Thyroid gland (tissue), 4 donors: ENCODE measurements around the gene FTL. TPM values are rescaled to one million over a fixed set of nuclear protein-coding genes. Genes with fewer than 3 reads are reported as not detected.

Experiments used
- DNase-seq, 2 donors: peaks; one replicate each; pipeline ENCODE4 v3.0.0-alpha.2; 2019
- H3K27ac ChIP-seq, 3 donors: fragments of 200-600 bp; sonication (generic); 1 replicate in 2 of 3; 2 replicates in 1 of 3; pipeline ENCODE4 v1.5.1; 2016 to 2019; ENCODE audit warnings: mild to moderate bottlenecking in 1 of 3, moderate library complexity in 1 of 3
- H3K27me3 ChIP-seq: fragments of 200-600 bp; sonication (generic); one replicate; pipeline ENCODE4 v1.5.1; 2019
- H3K36me3 ChIP-seq, 2 donors: fragments of 200-600 bp; sonication (generic); one replicate each; pipeline ENCODE4 v1.5.1; 2016 to 2019
- H3K4me1 ChIP-seq, 2 donors: fragments of 200-600 bp; sonication (generic); one replicate each; pipeline ENCODE4 v1.5.1; 2017 to 2019
- H3K4me3 ChIP-seq, 3 donors: fragments of 200-600 bp; sonication (generic); replicated peaks in 1 of 3; 1 replicate in 2 of 3; 2 replicates in 1 of 3; pipeline ENCODE4 v1.5.1; 2016; ENCODE audit warnings: mild to moderate bottlenecking in 1 of 3
- H3K9me3 ChIP-seq: fragments of 200-600 bp; sonication (generic); one replicate; pipeline ENCODE4 v1.5.1; 2017
- POLR2A ChIP-seq, 2 donors: fragments of 450-650 bp; IDR thresholded peaks; one replicate each; pipeline ENCODE4 v1.6.1; 2017; ENCODE audit warnings: antibody characterized with exemption in 2 of 2, mild to moderate bottlenecking in 2 of 2, moderate library complexity in 1 of 2
- WGBS, 2 donors: methylation state at CpG; one replicate each; pipeline ENCODE4 v1.1.5; 2017; 5-methylcytosine and 5-hydroxymethylcytosine counted together
- intact Hi-C: fragments of 100-400 bp; cut with DNase I; formaldehyde crosslinking; loops from one replicate; pipeline ENCODE4 v1.15.1; 2023
- microRNA-seq: library from miRNA; unstranded; fragments of <30 nt; microRNA quantifications from one replicate; pipeline ENCODE4, GENCODE V29; 2016
- small RNA-seq: library from RNA; depleted of rRNA; stranded (forward); fragments of <200 nt; gene quantifications from one replicate; pipeline ENCODE3, GENCODE V24; 2016
- total RNA-seq, 4 donors: library from RNA; depleted of rRNA; stranded (reverse); fragments of >200 nt; gene quantifications; one replicate each; pipeline ENCODE4 v1.2.3, GENCODE V29; 2016
- TF ChIP-seq, protein P1 (sequence below), 6 experiments: fragments of 200-600 bp in 3 of 6; fragments of 450-650 bp in 3 of 6; sonication (generic) in 3 of 6; IDR thresholded peaks; one replicate each; pipeline ENCODE4 v1.5.1; 2016 to 2019; ENCODE audit warnings: antibody characterized with exemption in 6 of 6, mild to moderate bottlenecking in 2 of 6, inconsistent platforms in 1 of 6, moderate library complexity in 1 of 6

FTL gene
- total RNA-seq, 4 donors from 2014 or later, result 5,748 to 12,335 (median 7,175) TPM

DNA sequence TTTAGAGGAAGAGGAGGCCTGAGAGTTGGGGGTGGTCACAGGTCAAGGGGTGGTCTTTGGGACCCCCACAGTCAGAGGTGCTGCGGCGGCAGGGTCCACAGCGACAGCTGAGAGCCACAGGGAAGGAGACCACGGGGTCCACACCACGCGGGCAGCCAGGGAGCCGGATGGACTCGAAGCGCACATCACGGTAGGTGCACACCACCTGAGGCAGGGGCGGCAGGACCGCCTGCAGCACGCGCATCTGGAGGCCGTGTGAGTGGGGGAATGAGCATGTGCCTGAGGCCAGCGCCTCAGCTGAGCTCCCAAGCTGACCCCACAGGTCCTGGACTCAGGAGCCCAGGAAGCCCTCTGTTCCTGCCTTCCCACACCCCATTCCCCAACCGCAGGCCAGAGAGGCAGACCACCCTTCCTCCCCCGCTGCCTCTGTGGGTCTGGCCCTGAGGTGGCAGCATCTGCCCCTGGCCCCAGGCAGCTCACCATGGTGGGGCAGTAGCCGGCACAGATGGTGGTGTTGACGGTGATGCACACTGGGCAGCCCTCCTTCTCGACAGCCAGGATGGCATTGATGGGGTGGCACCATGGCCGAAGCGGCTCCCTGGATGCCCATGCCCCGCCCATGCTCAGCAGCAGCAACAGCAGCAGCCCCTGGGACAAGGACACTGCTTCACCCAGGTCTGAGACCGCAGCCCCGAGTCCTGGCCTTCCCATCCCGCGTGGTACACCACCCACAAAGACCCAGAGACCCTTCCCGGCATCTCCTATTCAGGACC is 51.1 kb downstream of the FTL start:
- H3K9me3 ChIP-seq, result no peaks in the 10 kb centered on the region
- no peak overlapping the region for H3K4me3 ChIP-seq
- peaks cover 9 to 16% of the 10 kb centered on the region in 2 donors for H3K36me3 ChIP-seq
- no peaks in the 10 kb centered on the region for H3K27me3 ChIP-seq
- peaks cover 17 to 24% of the 10 kb centered on the region in 2 donors for H3K4me1 ChIP-seq
- no peak for DNase-seq
- intact Hi-C loops, result no loop called here
- WGBS, 2 donors, result 93 to 94% methylated on average over 14 to 22 of the region's 29 CpGs
- TF ChIP-seq POLR2A (IDR thresholded peaks at IDR 0.05), result no peak
- TF ChIP-seq, protein P1, sequence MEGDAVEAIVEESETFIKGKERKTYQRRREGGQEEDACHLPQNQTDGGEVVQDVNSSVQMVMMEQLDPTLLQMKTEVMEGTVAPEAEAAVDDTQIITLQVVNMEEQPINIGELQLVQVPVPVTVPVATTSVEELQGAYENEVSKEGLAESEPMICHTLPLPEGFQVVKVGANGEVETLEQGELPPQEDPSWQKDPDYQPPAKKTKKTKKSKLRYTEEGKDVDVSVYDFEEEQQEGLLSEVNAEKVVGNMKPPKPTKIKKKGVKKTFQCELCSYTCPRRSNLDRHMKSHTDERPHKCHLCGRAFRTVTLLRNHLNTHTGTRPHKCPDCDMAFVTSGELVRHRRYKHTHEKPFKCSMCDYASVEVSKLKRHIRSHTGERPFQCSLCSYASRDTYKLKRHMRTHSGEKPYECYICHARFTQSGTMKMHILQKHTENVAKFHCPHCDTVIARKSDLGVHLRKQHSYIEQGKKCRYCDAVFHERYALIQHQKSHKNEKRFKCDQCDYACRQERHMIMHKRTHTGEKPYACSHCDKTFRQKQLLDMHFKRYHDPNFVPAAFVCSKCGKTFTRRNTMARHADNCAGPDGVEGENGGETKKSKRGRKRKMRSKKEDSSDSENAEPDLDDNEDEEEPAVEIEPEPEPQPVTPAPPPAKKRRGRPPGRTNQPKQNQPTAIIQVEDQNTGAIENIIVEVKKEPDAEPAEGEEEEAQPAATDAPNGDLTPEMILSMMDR (IDR thresholded peaks at IDR 0.05), result no peak
- no peak overlapping the region for H3K27ac ChIP-seq

Small RNA genes within 50 kb of the gene (microRNA-seq; reads per million reads assigned to microRNA genes)
- gene MIR6798, result not detected

Small RNA genes within 50 kb of the gene (small RNA-seq; reads per million reads assigned to genes)
- gene AC026803.1, result not detected
- not detected for gene MIR6798

Other genes starting within 250 kb of the FTL start
- gene MAMSTR, start 245.6 kb upstream of the FTL start, total RNA-seq, result under 1 TPM in 3 of 4 donors, not detected in 1; 0.29 to 0.67 (median 0.54) TPM
- 10 to 100 TPM in 2 of 4 donors, 1 to 10 TPM in 2; 9.7 to 25.8 (median 14.0) TPM for gene RASIP1, start 224.7 kb upstream of the FTL start, total RNA-seq
- 1 to 10 TPM in 2 of 4 donors, not detected in 2; 1.1 TPM for gene IZUMO1, start 218.4 kb upstream of the FTL start, total RNA-seq
- 1 to 10 TPM; 1.7 to 3.0 (median 2.0) TPM for gene FUT1, start 212.7 kb upstream of the FTL start, total RNA-seq
- not detected for gene FGF21, start 209.8 kb upstream of the FTL start, total RNA-seq
- gene BCAT2, start 154.3 kb upstream of the FTL start, total RNA-seq, result 10 to 100 TPM; 35.4 to 52.8 (median 45.9) TPM
- 10 to 100 TPM; 11.9 to 46.8 (median 22.2) TPM for gene HSD17B14, start 128.8 kb upstream of the FTL start, total RNA-seq
- gene PLEKHA4, start 96.7 kb upstream of the FTL start, total RNA-seq, result 10 to 100 TPM; 15.2 to 21.8 (median 19.0) TPM
- 10 to 100 TPM; 18.7 to 31.7 (median 24.2) TPM for gene PPP1R15A, start 92.9 kb upstream of the FTL start, total RNA-seq
- gene TULP2, start 66.6 kb upstream of the FTL start, total RNA-seq, result under 1 TPM in 1 of 4 donors, not detected in 3; 0.27 TPM
- 100 to 1,000 TPM; 267 to 424 (median 371) TPM for gene NUCB1, start 65.0 kb upstream of the FTL start, total RNA-seq
- gene DHDH, start 31.6 kb upstream of the FTL start, total RNA-seq, result not detected
- 10 to 100 TPM; 28.2 to 74.4 (median 41.2) TPM for gene BAX, start 10.4 kb upstream of the FTL start, total RNA-seq
- gene GYS1, start 28.0 kb downstream of the FTL start, total RNA-seq, result 10 to 100 TPM; 17.9 to 33.2 (median 23.9) TPM
- 100 to 1,000 TPM in 3 of 4 donors, 10 to 100 TPM in 1; 80.5 to 131 (median 118) TPM for gene RUVBL2, start 28.6 kb downstream of the FTL start, total RNA-seq
- not detected for gene LHB, start 51.8 kb downstream of the FTL start, total RNA-seq
- not detected for gene CGB3, start 59.0 kb downstream of the FTL start, total RNA-seq
- gene CGB2, start 66.6 kb downstream of the FTL start, total RNA-seq, result not detected
- gene CGB1, start 71.6 kb downstream of the FTL start, total RNA-seq, result not detected
- gene CGB5, start 78.5 kb downstream of the FTL start, total RNA-seq, result under 1 TPM in 1 of 4 donors, not detected in 3; 0.56 TPM
- gene CGB8, start 83.8 kb downstream of the FTL start, total RNA-seq, result not detected
- not detected for gene CGB7, start 92.4 kb downstream of the FTL start, total RNA-seq
- under 1 TPM in 1 of 4 donors, not detected in 3; 0.33 TPM for gene NTF4, start 99.5 kb downstream of the FTL start, total RNA-seq
- gene KCNA7, start 107.4 kb downstream of the FTL start, total RNA-seq, result not detected
- gene SNRNP70, start 120.1 kb downstream of the FTL start, total RNA-seq, result 100 to 1,000 TPM; 253 to 388 (median 305) TPM
- gene LIN7B, start 149.1 kb downstream of the FTL start, total RNA-seq, result 10 to 100 TPM; 10.5 to 17.7 (median 13.8) TPM
- gene C19orf73, start 153.8 kb downstream of the FTL start, total RNA-seq, result 10 to 100 TPM in 1 of 4 donors, 1 to 10 TPM in 3; 1.7 to 13.4 (median 6.1) TPM
- 1 to 10 TPM; 4.6 to 7.4 (median 5.3) TPM for gene PPFIA3, start 154.2 kb downstream of the FTL start, total RNA-seq
- gene HRC, start 190.1 kb downstream of the FTL start, total RNA-seq, result 1 to 10 TPM; 1.1 to 4.1 (median 2.1) TPM
- gene TRPM4, start 192.5 kb downstream of the FTL start, total RNA-seq, result 10 to 100 TPM; 18.4 to 36.4 (median 26.1) TPM